WTC11 (cell line): ENCODE measurements around the gene LSM4. TPM values are rescaled to one million over a fixed set of nuclear protein-coding genes. Genes with fewer than 3 reads are reported as not detected.

Experiments
- ATAC-seq: fragments of 200-7000 bp; cut with Tn5 transposase; 2 replicates; pipeline ENCODE4 v1.10.0; 2021; ENCODE audit warnings: mild to moderate bottlenecking, moderate library complexity
- CTCF ChIA-PET: fragments of 300-600 bp; sonication (Branson Sonifier 250); formaldehyde crosslinking; loops from one replicate; lab custom pipeline; 2021; ENCODE audit warnings: antibody characterized with exemption; lab: Charles Lee
- POLR2A ChIA-PET: fragments of 350-600 bp; sonication (Branson Sonifier 250); formaldehyde crosslinking; loops from one replicate; lab custom pipeline; 2021; ENCODE audit warnings: antibody characterized with exemption; lab: Charles Lee
- DNase-seq: peaks from one replicate; pipeline ENCODE4 v3.0.0; 2021; ENCODE audit warnings: low spot score
- H3K27ac Mint-ChIP-seq: 2 replicates; pipeline ENCODE4 v1.8.0; 2021; ENCODE audit warnings: mixed read lengths
- H3K27me3 Mint-ChIP-seq: 2 replicates; pipeline ENCODE4 v1.8.0; 2021; ENCODE audit warnings: low read depth, mild to moderate bottlenecking, moderate library complexity, mixed read lengths
- H3K36me3 Mint-ChIP-seq: 2 replicates; pipeline ENCODE4 v1.8.0; 2021; ENCODE audit warnings: mixed read lengths
- H3K4me1 Mint-ChIP-seq: 2 replicates; pipeline ENCODE4 v1.8.0; 2022; ENCODE audit warnings: mixed read lengths
- H3K4me3 Mint-ChIP-seq: 2 replicates; pipeline ENCODE4 v1.8.0; 2021; ENCODE audit warnings: mild to moderate bottlenecking, moderate library complexity, mixed read lengths
- H3K9me3 Mint-ChIP-seq: 2 replicates; pipeline ENCODE4 v1.8.0; 2021; ENCODE audit warnings: mixed read lengths
- ATF1 ChIP-seq: sonication (generic); formaldehyde crosslinking; IDR thresholded peaks from 2 replicates; pipeline ENCODE4 v1.8.1; 2023; ENCODE audit warnings: mild to moderate bottlenecking, moderate library complexity, missing genetic modification reagents
- ATF3 ChIP-seq: sonication (generic); formaldehyde crosslinking; conservative IDR thresholded peaks from 2 replicates; pipeline ENCODE4 v1.8.1; 2022; ENCODE audit warnings: mild to moderate bottlenecking, missing genetic modification reagents
- CREB1 ChIP-seq: sonication (generic); formaldehyde crosslinking; IDR thresholded peaks from 2 replicates; pipeline ENCODE4 v1.8.0; 2023; ENCODE audit warnings: mild to moderate bottlenecking, missing genetic modification reagents
- CTCF ChIP-seq: fragments of 200-600 bp; IDR thresholded peaks from 2 replicates; pipeline ENCODE4 v1.8.0; 2022; ENCODE audit warnings: antibody characterized with exemption
- GTF2I ChIP-seq: fragments of 250-450 bp; sonication (Bioruptor Pico); conservative IDR thresholded peaks from 2 replicates; pipeline ENCODE4 v1.4.0; 2021; ENCODE audit warnings: mild to moderate bottlenecking
- HMGA2 ChIP-seq: fragments of 250-450 bp; sonication (Bioruptor Pico); IDR thresholded peaks from 2 replicates; pipeline ENCODE4 v1.4.0; 2021; ENCODE audit warnings: mild to moderate bottlenecking, moderate library complexity
- MAX ChIP-seq: sonication (generic); formaldehyde crosslinking; IDR thresholded peaks from 2 replicates; pipeline ENCODE4 v1.8.0; 2022; ENCODE audit warnings: mild to moderate bottlenecking, missing genetic modification reagents
- NFATC4 ChIP-seq: fragments of 250-450 bp; sonication (Bioruptor Pico); IDR thresholded peaks from 2 replicates; pipeline ENCODE4 v1.9.0; 2021; ENCODE audit warnings: mild to moderate bottlenecking
- PRDM15 ChIP-seq: sonication (generic); formaldehyde crosslinking; IDR thresholded peaks from 2 replicates; pipeline ENCODE4 v1.8.0; 2022; ENCODE audit warnings: missing genetic modification reagents
- SP1 ChIP-seq: sonication (generic); formaldehyde crosslinking; conservative IDR thresholded peaks from 2 replicates; pipeline ENCODE4 v1.8.1; 2022; ENCODE audit warnings: missing genetic modification reagents
- TEAD4 ChIP-seq: sonication (generic); formaldehyde crosslinking; IDR thresholded peaks from 2 replicates; pipeline ENCODE4 v1.8.0; 2022; ENCODE audit warnings: mild to moderate bottlenecking, missing genetic modification reagents
- USF1 ChIP-seq: sonication (generic); formaldehyde crosslinking; IDR thresholded peaks from 2 replicates; pipeline ENCODE4 v1.8.0; 2022; ENCODE audit warnings: mild to moderate bottlenecking, missing genetic modification reagents
- ZBTB21 ChIP-seq: sonication (generic); formaldehyde crosslinking; IDR thresholded peaks from 2 replicates; pipeline ENCODE4 v1.8.1; 2023; ENCODE audit warnings: mild to moderate bottlenecking, missing genetic modification reagents, borderline replicate concordance
- ZNF138 ChIP-seq: sonication (generic); formaldehyde crosslinking; conservative IDR thresholded peaks from 2 replicates; pipeline ENCODE4 v1.8.1; 2022; ENCODE audit warnings: mild to moderate bottlenecking, moderate library complexity, missing genetic modification reagents
- ZNF416 ChIP-seq: fragments of 250-450 bp; sonication (Bioruptor Pico); IDR thresholded peaks from 2 replicates; pipeline ENCODE4 v1.9.0; 2021; ENCODE audit warnings: mild to moderate bottlenecking, inconsistent platforms
- ZNF423 ChIP-seq: fragments of 250-450 bp; sonication (Bioruptor Pico); IDR thresholded peaks from 2 replicates; pipeline ENCODE4 v2.1.2; 2022; ENCODE audit warnings: mild to moderate bottlenecking, moderate library complexity
- ZNF512 ChIP-seq: sonication (generic); formaldehyde crosslinking; IDR thresholded peaks from 2 replicates; pipeline ENCODE4 v1.8.1; 2022; ENCODE audit warnings: missing genetic modification reagents, borderline replicate concordance
- total RNA-seq: library from RNA; stranded (reverse); gene quantifications from 3 replicates; pipeline ENCODE4 v1.2.3, GENCODE V29; 2021

Gene LSM4
- total RNA-seq, 1 experiment from 2014 or later: 373 TPM

- TF ChIP-seq PRDM15: no peak
- no peak for TF ChIP-seq ZBTB21 (CRISPR knock-in tag)
- no peak for TF ChIP-seq ATF3 (CRISPR knock-in tag)
Measured at GRCh38 chr19:18311502-18312091, 11.3 kb downstream of the LSM4 start (continued).

GRCh38 chr19:18310966-18311365, 11.9 kb downstream of the LSM4 start:
- no peak overlapping the region for H3K27ac Mint-ChIP-seq
- CTCF ChIA-PET: interaction anchor here (12.7 kb wide), 1 partner anchor 32 kb away, joined by 240 read pairs; the partner anchor contains the start of gene JUND

GRCh38 chr19:18310118-18310909, 12.6 kb downstream of the LSM4 start:
- CTCF ChIA-PET: interaction anchor here (1.1 kb wide), 1 partner anchor 18 kb away, joined by 3 read pairs; no protein-coding TSS in a partner anchor
- no peak for TF ChIP-seq ATF1 (CRISPR knock-in tag)
- Mint-ChIP-seq H3K27me3 (no peaks in the 10 kb centered on the region), H3K27ac (no peak overlapping the region), H3K9me3 (no peaks in the 10 kb centered on the region), H3K36me3 (peaks cover 39% of the 10 kb centered on the region), H3K4me3 (no peak overlapping the region), H3K4me1 (peaks cover 19% of the 10 kb centered on the region)
- ATAC-seq (no peak), DNase-seq (no peak)
- POLR2A ChIA-PET: no interaction called here

More at GRCh38 chr19:18310966-18311365, 11.9 kb downstream of the LSM4 start:
- peaks cover 12% of the 10 kb centered on the region for H3K4me1 Mint-ChIP-seq
- ATAC-seq (no peak), DNase-seq (no peak)
- H3K4me3 Mint-ChIP-seq: no peak overlapping the region
- H3K9me3 Mint-ChIP-seq: no peaks in the 10 kb centered on the region
- TF ChIP-seq NFATC4 (no peak), ZNF416 (CRISPR knock-in tag) (no peak), CTCF (no peak), MAX (CRISPR knock-in tag) (no peak), ZNF138 (CRISPR knock-in tag) (no peak)
- POLR2A ChIA-PET: no interaction called here
- H3K27me3 Mint-ChIP-seq: no peaks in the 10 kb centered on the region
- H3K36me3 Mint-ChIP-seq: peaks cover 43% of the 10 kb centered on the region

GRCh38 chr19:18309525-18310064, 13.3 kb downstream of the LSM4 start:
- no peaks in the 10 kb centered on the region for H3K9me3 Mint-ChIP-seq
- peaks cover 38% of the 10 kb centered on the region for H3K36me3 Mint-ChIP-seq
- POLR2A ChIA-PET: no interaction called here
- DNase-seq (no peak), ATAC-seq (no peak)
- H3K4me3 Mint-ChIP-seq: no peak overlapping the region
- no peak overlapping the region for H3K27ac Mint-ChIP-seq
- H3K27me3 Mint-ChIP-seq: no peaks in the 10 kb centered on the region
- H3K4me1 Mint-ChIP-seq: peaks cover 26% of the 10 kb centered on the region
- CTCF ChIA-PET: interaction anchor here (1.1 to 3.4 kb wide), 2 partner anchors 19 to 31 kb away, joined by 3 to 26 read pairs; no protein-coding TSS in a partner anchor
- TF ChIP-seq ZNF512 (CRISPR knock-in tag) (no peak), SP1 (CRISPR knock-in tag) (no peak), ZNF416 (CRISPR knock-in tag) (no peak), CREB1 (CRISPR knock-in tag) (no peak), ZNF423 (no peak), USF1 (no peak), HMGA2 (CRISPR knock-in tag) (no peak), GTF2I (CRISPR knock-in tag) (no peak), ZBTB21 (CRISPR knock-in tag) (no peak), TEAD4 (no peak)
